ENCODE measurements around the gene GHITM. TPM values are rescaled to one million over a fixed set of nuclear protein-coding genes. Genes with fewer than 3 reads are reported as not detected.

The GHITM gene
- polyA plus RNA-seq, 3 donors = 91.4 to 363 (median 312) TPM

DNA sequence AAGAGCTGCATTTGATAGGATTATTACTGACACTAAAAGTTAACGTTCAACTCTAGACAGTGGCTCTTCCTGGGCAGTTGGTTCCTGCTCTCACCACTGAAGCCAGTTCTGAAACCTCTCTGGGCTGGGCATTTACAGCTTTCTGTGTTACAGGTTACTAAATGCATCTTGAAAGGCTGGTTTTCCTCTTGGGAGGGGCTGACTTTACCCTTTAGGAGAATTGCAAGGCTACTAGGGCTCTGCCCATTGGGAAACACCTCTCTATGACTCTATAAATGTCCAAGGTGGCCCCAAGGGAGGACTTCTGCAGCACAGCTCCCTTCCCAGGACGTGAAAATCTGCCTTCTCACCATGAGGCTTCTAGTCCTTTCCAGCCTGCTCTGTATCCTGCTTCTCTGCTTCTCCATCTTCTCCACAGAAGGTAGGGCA is 34.2 kb downstream of the GHITM start, which contains the start of gene GPR15LG:
Gene GPR15LG (plus strand): TSS at position 301 of the 429 bp plus-strand sequence. CDS start 51 bp downstream, at position 352.
- intact Hi-C loops (cut with micrococcal nuclease) = no loop called here
- H3K27ac Mint-ChIP-seq = peak within 1 kb of the TSS in 2 of 7 donors; percentile 3 to 33
- no peak within 1 kb of the TSS for H2AFZ ChIP-seq (ENCODE audit: insufficient read depth, low read depth, low read length, poor library complexity, severe bottlenecking)

DNA sequence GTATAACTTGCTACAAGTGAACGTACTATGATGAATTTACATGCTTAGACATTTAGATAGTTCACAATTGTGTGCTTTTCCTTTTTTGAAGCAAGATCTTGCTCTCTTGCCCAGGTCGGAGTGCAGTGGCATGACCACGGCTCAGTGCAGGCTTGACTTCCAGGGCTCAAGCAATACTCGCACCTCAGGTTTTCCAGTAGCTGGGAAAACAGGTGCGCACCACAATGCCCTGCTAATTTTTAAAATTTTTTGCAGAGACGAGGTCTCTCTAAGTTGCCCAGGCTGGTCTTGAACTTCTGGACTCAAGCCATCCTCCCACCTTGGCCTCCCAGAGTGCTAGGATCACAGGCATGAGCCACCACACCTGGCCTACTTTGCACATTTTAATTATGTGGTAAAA is 36.1 kb downstream of the GHITM start:
- H3K9ac ChIP-seq (ENCODE audit: insufficient read depth, low read length, poor library complexity, severe bottlenecking) = no peak overlapping the region
- no peaks in the 10 kb centered on the region for H3K9me3 ChIP-seq (replicated peaks in 1 of 2; ENCODE audit: control insufficient read depth in 1 of 2, insufficient read depth in 1 of 2, low read length in 2 of 2)
- Mint-ChIP-seq H3K9me3 (peaks cover 0 to 4% (median 0%) of the 10 kb centered on the region in 7 donors), H3K4me1 (peaks cover 8% of the 10 kb centered on the region), H3K4me3 (no peak overlapping the region), H3K27me3 (ENCODE audit: low read depth in 3 of 3) (peaks cover 0 to 2% (median 0%) of the 10 kb centered on the region in 3 donors), H3K27ac (no peak overlapping the region), H3K36me3 (no peaks in the 10 kb centered on the region)
- DNase-seq = no peak
- 97% methylated on average over 4 of the region's 6 CpGs for WGBS (ENCODE audit: insufficient coverage)
- H3K4me2 ChIP-seq (replicated peaks; ENCODE audit: extremely low read depth, low read length, poor library complexity, severe bottlenecking) = no peak overlapping the region
- intact Hi-C loops (cut with micrococcal nuclease) = no loop called here
- H4K20me1 ChIP-seq (ENCODE audit: insufficient read depth, low read length) = no peaks in the 10 kb centered on the region
- no peak overlapping the region for H3K4me3 ChIP-seq (replicated peaks in 1 of 3; ENCODE audit: low read depth in 2 of 3, low read length in 3 of 3)
- H3K27me3 ChIP-seq (ENCODE audit: control insufficient read depth in 2 of 2, insufficient read depth in 2 of 2, low read length in 2 of 2) = no peaks in the 10 kb centered on the region
- no peaks in the 10 kb centered on the region for H3K79me2 ChIP-seq (ENCODE audit: insufficient read depth, low read length)
- H3K4me1 ChIP-seq (ENCODE audit: control insufficient read depth in 1 of 2, insufficient read depth in 2 of 2, low read length in 2 of 2) = no peaks in the 10 kb centered on the region
- no peak overlapping the region for H2AFZ ChIP-seq (ENCODE audit: insufficient read depth, low read depth, low read length, poor library complexity, severe bottlenecking)
- TF ChIP-seq, protein P1, sequence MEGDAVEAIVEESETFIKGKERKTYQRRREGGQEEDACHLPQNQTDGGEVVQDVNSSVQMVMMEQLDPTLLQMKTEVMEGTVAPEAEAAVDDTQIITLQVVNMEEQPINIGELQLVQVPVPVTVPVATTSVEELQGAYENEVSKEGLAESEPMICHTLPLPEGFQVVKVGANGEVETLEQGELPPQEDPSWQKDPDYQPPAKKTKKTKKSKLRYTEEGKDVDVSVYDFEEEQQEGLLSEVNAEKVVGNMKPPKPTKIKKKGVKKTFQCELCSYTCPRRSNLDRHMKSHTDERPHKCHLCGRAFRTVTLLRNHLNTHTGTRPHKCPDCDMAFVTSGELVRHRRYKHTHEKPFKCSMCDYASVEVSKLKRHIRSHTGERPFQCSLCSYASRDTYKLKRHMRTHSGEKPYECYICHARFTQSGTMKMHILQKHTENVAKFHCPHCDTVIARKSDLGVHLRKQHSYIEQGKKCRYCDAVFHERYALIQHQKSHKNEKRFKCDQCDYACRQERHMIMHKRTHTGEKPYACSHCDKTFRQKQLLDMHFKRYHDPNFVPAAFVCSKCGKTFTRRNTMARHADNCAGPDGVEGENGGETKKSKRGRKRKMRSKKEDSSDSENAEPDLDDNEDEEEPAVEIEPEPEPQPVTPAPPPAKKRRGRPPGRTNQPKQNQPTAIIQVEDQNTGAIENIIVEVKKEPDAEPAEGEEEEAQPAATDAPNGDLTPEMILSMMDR (IDR thresholded peaks at IDR 0.05) = no peak
- H3K27ac ChIP-seq (ENCODE audit: low read depth in 1 of 2, low read length in 2 of 2) = no peak overlapping the region
- no peaks in the 10 kb centered on the region for H3K36me3 ChIP-seq (replicated peaks in 1 of 2; ENCODE audit: control insufficient read depth in 1 of 2, insufficient read depth in 2 of 2, low read length in 2 of 2)

More for the DNA sequence above, 34.2 kb downstream of the GHITM start, which contains the start of gene GPR15LG:
- Mint-ChIP-seq H3K36me3 (no peaks in the 10 kb centered on the region), H3K27me3 (ENCODE audit: low read depth in 3 of 3) (peaks cover 0 to 2% (median 0%) of the 10 kb centered on the region in 3 donors), H3K4me3 (no peak within 1 kb of the TSS), H3K9me3 (peaks cover 0 to 1% (median 0%) of the 10 kb centered on the region in 7 donors), H3K4me1 (peaks cover 8% of the 10 kb centered on the region)
- DNase-seq = no peak
- H3K9ac ChIP-seq (ENCODE audit: insufficient read depth, low read length, poor library complexity, severe bottlenecking) = no peak within 1 kb of the TSS
- no peaks in the 10 kb centered on the region for H3K27me3 ChIP-seq (ENCODE audit: control insufficient read depth in 2 of 2, insufficient read depth in 2 of 2, low read length in 2 of 2)
- H3K36me3 ChIP-seq (replicated peaks in 1 of 2; ENCODE audit: control insufficient read depth in 1 of 2, insufficient read depth in 2 of 2, low read length in 2 of 2) = no peaks in the 10 kb centered on the region
- H3K4me1 ChIP-seq (ENCODE audit: control insufficient read depth in 1 of 2, insufficient read depth in 2 of 2, low read length in 2 of 2) = no peaks in the 10 kb centered on the region
- no peaks in the 10 kb centered on the region for H3K79me2 ChIP-seq (ENCODE audit: insufficient read depth, low read length)
- H3K9me3 ChIP-seq (replicated peaks in 1 of 2; ENCODE audit: control insufficient read depth in 1 of 2, insufficient read depth in 1 of 2, low read length in 2 of 2) = no peaks in the 10 kb centered on the region
- H3K27ac ChIP-seq (ENCODE audit: low read depth in 1 of 2, low read length in 2 of 2) = no peak within 1 kb of the TSS
- TF ChIP-seq, protein P1 (IDR thresholded peaks at IDR 0.05) = no peak
- WGBS (ENCODE audit: insufficient coverage) = 89% methylated on average over 1 of the region's 2 CpGs
- no peak within 1 kb of the TSS for H3K4me2 ChIP-seq (replicated peaks; ENCODE audit: extremely low read depth, low read length, poor library complexity, severe bottlenecking)
- H4K20me1 ChIP-seq (ENCODE audit: insufficient read depth, low read length) = no peaks in the 10 kb centered on the region
- H3K4me3 ChIP-seq (replicated peaks in 1 of 3; ENCODE audit: low read depth in 2 of 3, low read length in 3 of 3) = no peak within 1 kb of the TSS
